Coronary artery (tissue), 2 donors: ENCODE results near the gene RNF212B.

Source experiments
- DNase-seq: peaks from one replicate; pipeline ENCODE4 v3.0.0-alpha.2; 2017; ENCODE audit warnings: low spot score
- H3K27ac ChIP-seq, 2 donors: fragments of 200-600 bp; sonication (generic); one replicate each; pipeline ENCODE4 v1.5.1; 2016 to 2019
- H3K4me3 ChIP-seq: fragments of 200-600 bp; sonication (generic); 2 replicates; pipeline ENCODE4 v1.5.1; 2016; ENCODE audit warnings: mild to moderate bottlenecking, moderate library complexity
- CTCF ChIP-seq: fragments of 200-600 bp; sonication (generic); IDR thresholded peaks from one replicate; pipeline ENCODE4 v1.5.1; 2019; ENCODE audit warnings: antibody characterized with exemption

The RNF212B gene

GRCh38 chr14:23319746-23320583 is 82.2 kb downstream of the RNF212B start:
- peak overlapping the region; percentile 68 for H3K4me3 ChIP-seq
- TF ChIP-seq CTCF = no peak
- no peak for DNase-seq
- H3K27ac ChIP-seq = peak overlapping the region; percentile 91 to 96

- peak within 1 kb of the TSS; percentile 91 to 96 for H3K27ac ChIP-seq
- peak; percentile 100 for DNase-seq
- TF ChIP-seq CTCF = no peak
- peak within 1 kb of the TSS; percentile 81 for H3K4me3 ChIP-seq
These were observed 83.1 kb downstream of the RNF212B start, which contains the start of gene PABPN1 for GRCh38 chr14:23320584-23321571. PABPN1 (plus strand) TSS chr14:23321457; CDS start chr14:23321470, 13 bp downstream.

GRCh38 chr14:23321572-23322547 is 84.1 kb downstream of the RNF212B start:
- DNase-seq = no peak
- Histone ChIP-seq H3K27ac (peak overlapping the region; percentile 88 to 96), H3K4me3 (peak overlapping the region; percentile 81)
- TF ChIP-seq CTCF = no peak
